MM.1S (cell line): ENCODE data around the gene HPDL.

Experiments used
- EZH2 ChIP-seq: fragments of 300-600 bp; sonication (generic); optimal IDR thresholded peaks from 2 replicates; pipeline ENCODE3; 2017; ENCODE audit warnings: low read depth, mild to moderate bottlenecking, antibody characterized with exemption, low read length, mixed read lengths
- EZH2phosphoT487 ChIP-seq: fragments of 300-600 bp; sonication (generic); IDR thresholded peaks from 2 replicates; pipeline ENCODE4 v1.6.1; 2018; ENCODE audit warnings: antibody characterized with exemption, low read length
- TF ChIP-seq, protein P1 (sequence below): fragments of 300-600 bp; sonication (generic); IDR thresholded peaks from 2 replicates; pipeline ENCODE4 v1.5.1; 2016; ENCODE audit warnings: antibody characterized with exemption, low read length, mixed read lengths

DNA sequence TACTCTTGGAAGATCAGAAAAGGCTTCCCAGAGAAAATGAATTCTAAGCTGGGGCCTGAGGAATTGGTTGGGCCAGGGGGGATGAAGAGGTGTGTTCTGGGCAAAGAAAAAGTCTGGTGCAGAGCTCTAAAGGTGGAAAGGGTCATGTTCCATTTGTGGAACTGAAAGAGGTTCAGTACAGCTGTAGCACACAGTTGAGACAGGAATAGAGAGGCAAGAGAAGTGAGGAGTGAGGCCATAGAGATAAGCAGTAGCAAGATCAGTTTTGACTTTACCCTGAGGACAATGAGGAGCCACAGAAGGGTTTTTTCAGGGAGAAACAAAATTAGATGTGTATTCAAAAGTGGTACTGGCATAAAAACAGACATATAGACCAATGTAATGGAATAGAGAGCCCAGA is 43.9 kb downstream of the HPDL start:
- TF ChIP-seq, protein P1, sequence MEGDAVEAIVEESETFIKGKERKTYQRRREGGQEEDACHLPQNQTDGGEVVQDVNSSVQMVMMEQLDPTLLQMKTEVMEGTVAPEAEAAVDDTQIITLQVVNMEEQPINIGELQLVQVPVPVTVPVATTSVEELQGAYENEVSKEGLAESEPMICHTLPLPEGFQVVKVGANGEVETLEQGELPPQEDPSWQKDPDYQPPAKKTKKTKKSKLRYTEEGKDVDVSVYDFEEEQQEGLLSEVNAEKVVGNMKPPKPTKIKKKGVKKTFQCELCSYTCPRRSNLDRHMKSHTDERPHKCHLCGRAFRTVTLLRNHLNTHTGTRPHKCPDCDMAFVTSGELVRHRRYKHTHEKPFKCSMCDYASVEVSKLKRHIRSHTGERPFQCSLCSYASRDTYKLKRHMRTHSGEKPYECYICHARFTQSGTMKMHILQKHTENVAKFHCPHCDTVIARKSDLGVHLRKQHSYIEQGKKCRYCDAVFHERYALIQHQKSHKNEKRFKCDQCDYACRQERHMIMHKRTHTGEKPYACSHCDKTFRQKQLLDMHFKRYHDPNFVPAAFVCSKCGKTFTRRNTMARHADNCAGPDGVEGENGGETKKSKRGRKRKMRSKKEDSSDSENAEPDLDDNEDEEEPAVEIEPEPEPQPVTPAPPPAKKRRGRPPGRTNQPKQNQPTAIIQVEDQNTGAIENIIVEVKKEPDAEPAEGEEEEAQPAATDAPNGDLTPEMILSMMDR, result no peak
- no peak for TF ChIP-seq EZH2phosphoT487
- no peak for TF ChIP-seq EZH2
